HG03064 (cell line): ENCODE measurements around the gene TRIM34.
"Not testable (repeated sequence)": the region's sequence is repeated elsewhere in the genome, so short reads cannot be mapped to it uniquely, and the experiment has no call there.

Experiments used
- ATAC-seq: cut with Tn5 transposase; IDR thresholded peaks from one replicate; pipeline ENCODE4 v1.9.1; 2021; ENCODE audit warnings: low read depth; ENCODE audit not compliant: unreplicated experiment

TRIM34 gene

GRCh38 chr11:5624489-5625279, at the start of gene TRIM34:
TRIM34 (plus strand) TSS chr11:5625001; CDS start chr11:5632332, 7,331 bp downstream.
- peak; percentile 98 for ATAC-seq

- ATAC-seq, result no peak
These were observed 49.6 kb upstream of the TRIM34 start for GRCh38 chr11:5575152-5575551.

- no peak for ATAC-seq
These were observed 47.7 kb upstream of the TRIM34 start for GRCh38 chr11:5577101-5577500.

- no peak for ATAC-seq
These were observed 44.2 kb upstream of the TRIM34 start, which contains the start of gene OR52B6 for GRCh38 chr11:5580577-5580976. OR52B6 (plus strand) TSS chr11:5580877; CDS start chr11:5580877, 0 bp downstream.

GRCh38 chr11:5581014-5581413, 43.8 kb upstream of the TRIM34 start:
- no peak for ATAC-seq

- not testable (repeated sequence) for ATAC-seq
These were observed 40.3 kb upstream of the TRIM34 start for GRCh38 chr11:5584458-5584857.

GRCh38 chr11:5589906-5590305, 34.9 kb upstream of the TRIM34 start:
- not testable (repeated sequence) for ATAC-seq

GRCh38 chr11:5591613-5592012, 33.2 kb upstream of the TRIM34 start:
- no peak for ATAC-seq

GRCh38 chr11:5592615-5593014, 32.2 kb upstream of the TRIM34 start:
- no peak for ATAC-seq

GRCh38 chr11:5593146-5593545, 31.7 kb upstream of the TRIM34 start:
- no peak for ATAC-seq

GRCh38 chr11:5596607-5597201, 28.1 kb upstream of the TRIM34 start, which contains the start of gene TRIM6:
TRIM6 (plus strand) TSS chr11:5596637; CDS start chr11:5596898, 261 bp downstream.
- peak; percentile 57 for ATAC-seq

- ATAC-seq, result no peak
These were observed 26.8 kb upstream of the TRIM34 start for GRCh38 chr11:5597953-5598352.

- ATAC-seq, result peak; percentile 73
These were observed 24.4 kb upstream of the TRIM34 start for GRCh38 chr11:5600374-5600851.

- ATAC-seq, result not testable (repeated sequence)
These were observed 22.0 kb upstream of the TRIM34 start for GRCh38 chr11:5602791-5603190.

GRCh38 chr11:5603326-5603725, 21.5 kb upstream of the TRIM34 start:
- ATAC-seq, result no peak

- no peak for ATAC-seq
These were observed 19.9 kb upstream of the TRIM34 start for GRCh38 chr11:5604896-5605295.

GRCh38 chr11:5605849-5606248, 19.0 kb upstream of the TRIM34 start:
- no peak for ATAC-seq

- ATAC-seq, result no peak
These were observed 16.0 kb upstream of the TRIM34 start for GRCh38 chr11:5608808-5609207.

GRCh38 chr11:5610446-5610845, 14.4 kb upstream of the TRIM34 start:
- ATAC-seq, result no peak

GRCh38 chr11:5611627-5612026, 13.2 kb upstream of the TRIM34 start:
- ATAC-seq, result no peak

- ATAC-seq, result no peak
These were observed 6.0 kb upstream of the TRIM34 start for GRCh38 chr11:5618807-5619206.
